ENCODE measurements around the gene ARSB. TPM values are rescaled to one million over a fixed set of nuclear protein-coding genes. Genes with fewer than 3 reads are reported as not detected.
A peak's percentile ranks its signal among the peaks of the same experiment; 100 is the strongest.
"Not testable (repeated sequence)": the region's sequence is repeated elsewhere in the genome, so short reads cannot be mapped to it uniquely, and the experiment has no call there.

Gene ARSB
- polyA plus RNA-seq, 10 donors, result 17.6 to 25.2 (median 20.8) TPM

DNA sequence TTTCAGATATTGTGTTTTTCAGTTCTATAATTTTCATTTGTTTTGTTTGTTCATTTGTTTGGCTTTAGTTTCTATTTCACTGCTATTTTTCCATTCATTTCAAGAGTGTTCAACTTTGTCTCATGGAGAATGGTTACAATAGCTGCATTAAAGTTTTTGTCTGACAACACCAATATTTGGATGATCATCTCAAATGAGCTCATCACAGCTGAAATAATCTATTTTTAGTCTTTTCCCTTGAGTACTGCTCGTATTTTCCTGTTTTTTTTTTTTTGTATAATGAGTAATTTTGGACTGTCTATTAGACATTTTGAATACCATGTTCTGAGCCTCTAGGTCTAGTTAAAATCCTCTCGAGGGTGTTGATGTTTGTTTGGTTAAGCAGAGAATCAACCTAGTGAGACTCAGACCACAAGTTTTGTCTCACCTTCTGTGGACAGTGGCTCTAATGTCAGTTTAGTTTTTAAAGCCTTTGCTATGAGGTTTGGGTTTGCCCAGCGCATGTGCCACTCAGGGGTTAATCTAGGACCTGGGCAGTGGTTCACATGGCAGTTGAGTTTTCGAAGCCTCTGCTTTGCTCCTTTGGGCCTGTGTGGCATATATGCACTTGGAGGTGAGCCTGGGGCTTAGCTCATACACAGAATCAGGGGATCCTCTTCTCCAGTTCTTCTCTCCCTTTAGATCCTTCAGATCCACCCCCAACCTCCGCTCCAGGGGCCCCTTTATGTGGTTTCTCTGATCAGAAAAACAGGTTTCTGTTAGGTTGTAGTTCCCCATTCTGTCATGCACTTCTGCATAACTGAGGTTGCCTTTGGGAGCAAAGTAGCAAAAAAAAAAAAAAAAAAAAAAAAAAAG, 79.8 kb downstream of the ARSB start:
- DNase-seq, result peak in 1 of 3 donors; percentile 54

GRCh38 chr5:78903861-78904260, 81.2 kb downstream of the ARSB start:
- no peak for DNase-seq

GRCh38 chr5:78903353-78903752, 81.8 kb downstream of the ARSB start:
- no peak for DNase-seq

- DNase-seq, result no peak
Measured at GRCh38 chr5:78899922-78900362, 85.2 kb downstream of the ARSB start.

- peak; percentile 67 to 88 (median 81) for DNase-seq
Measured at GRCh38 chr5:78896132-78896531, 89.0 kb downstream of the ARSB start.

- DNase-seq, result no peak
Measured at GRCh38 chr5:78895616-78896015, 89.5 kb downstream of the ARSB start.

DNA sequence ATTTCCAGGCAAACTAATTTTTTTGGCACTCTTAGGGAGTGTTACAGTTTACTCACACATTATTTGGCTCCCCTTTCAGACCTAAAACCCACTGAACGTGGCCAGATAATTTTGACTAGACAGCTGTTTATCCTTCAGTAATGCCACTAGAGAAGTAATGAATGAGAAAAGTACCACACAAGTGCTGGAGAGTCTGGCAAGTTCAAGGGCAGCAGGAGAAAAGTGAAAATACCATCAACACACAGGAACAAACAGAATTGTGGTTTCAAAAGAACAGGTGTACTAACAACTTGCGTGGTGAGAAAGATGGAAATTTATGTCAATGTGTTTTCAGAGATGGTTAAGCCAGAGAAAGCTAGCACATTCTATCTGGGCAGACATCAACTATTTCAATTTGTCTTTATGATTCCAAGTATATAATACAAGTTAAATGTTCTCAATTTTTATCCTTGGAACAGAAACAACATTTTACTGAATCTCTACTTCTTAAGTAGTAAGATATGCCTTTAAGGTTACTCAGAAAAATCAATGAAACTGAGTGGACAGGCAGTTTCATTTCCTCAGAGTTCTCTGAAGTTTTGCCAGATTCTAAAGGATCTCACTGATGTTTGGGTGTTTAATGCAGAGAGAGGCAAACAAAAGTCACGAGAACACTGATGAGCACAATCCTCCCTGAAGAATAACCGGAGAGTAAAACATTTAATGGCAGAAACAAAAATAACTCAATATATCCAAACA, 91.0 kb downstream of the ARSB start:
- peak in 1 of 3 donors; percentile 73 for DNase-seq

DNA sequence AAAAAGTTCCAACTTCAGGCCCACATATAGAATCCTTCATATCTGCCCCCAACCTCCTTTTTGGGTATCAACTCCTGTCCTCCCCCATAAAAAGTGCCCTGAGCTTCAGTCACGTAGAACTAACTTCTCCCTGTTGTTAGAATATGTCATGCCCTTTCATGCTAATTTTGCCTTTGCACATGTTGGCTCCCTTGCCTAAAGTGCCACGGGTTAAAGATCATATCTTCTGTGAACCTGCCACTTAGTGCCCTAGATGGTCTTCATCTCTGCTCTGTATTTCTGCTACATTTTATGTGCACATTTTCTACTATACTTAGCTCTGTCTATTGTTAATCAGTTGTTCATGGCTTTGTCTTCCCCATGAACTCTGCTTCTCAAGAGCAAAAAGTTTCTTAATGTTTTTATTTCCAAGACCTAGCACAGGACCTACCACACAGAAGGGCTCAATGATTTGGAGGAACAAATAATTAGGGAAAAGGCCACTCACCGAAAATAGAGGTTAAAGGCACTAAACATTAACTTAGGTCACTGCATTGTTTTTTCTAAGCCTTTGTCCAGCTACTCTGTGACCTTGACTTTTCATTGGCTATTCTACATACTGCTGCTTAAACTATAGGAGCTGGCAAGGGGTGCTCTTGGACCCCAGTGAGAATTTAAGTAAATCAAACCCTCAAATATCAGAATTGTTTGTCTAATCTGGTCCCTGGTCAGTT, 94.3 kb downstream of the ARSB start:
- DNase-seq, result no peak

- peak in 1 of 3 donors; percentile 58 for DNase-seq
Measured at GRCh38 chr5:78889369-78890140, 95.6 kb downstream of the ARSB start.

DNA sequence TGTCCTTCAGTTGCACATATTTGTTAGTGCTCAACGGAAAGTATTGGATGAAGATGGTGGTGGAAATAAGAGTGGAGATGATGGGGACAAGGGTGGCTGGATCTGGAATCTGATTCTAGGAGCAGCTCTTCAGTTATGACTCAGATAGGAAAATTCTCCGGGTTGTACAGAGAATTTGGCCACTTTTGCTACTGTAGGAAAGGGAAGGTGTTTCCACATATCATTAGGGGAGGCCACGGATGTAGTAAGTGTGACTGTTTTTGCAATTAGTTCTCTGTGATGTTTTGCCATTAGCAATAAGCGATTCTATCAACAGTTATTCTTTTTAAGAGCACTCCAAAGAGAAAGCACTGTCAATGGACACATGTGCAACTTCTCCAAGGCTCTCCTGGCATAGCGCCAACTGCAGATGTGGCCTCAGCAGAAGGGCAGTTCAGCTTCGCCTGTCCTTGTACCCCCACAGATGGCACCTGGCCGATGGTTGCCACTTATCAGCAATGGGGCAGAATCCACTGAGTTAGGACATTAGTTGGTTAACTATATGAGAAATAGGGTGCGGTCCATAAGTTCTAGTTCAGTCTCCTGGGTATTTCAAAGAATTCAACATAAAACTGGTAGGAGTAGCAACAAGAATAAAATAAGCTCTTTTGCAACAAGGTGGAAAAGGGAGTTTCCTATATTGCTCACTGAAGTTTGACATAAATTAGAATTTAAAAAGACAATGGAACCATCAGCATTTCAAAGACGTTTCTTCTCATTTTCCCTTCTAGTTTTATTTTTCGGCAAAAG, 96.3 kb downstream of the ARSB start:
- DNase-seq, result peak in 1 of 3 donors; percentile 69

- no peak for DNase-seq
Measured at GRCh38 chr5:78887384-78888118, 97.6 kb downstream of the ARSB start.

GRCh38 chr5:78886341-78887230, 98.5 kb downstream of the ARSB start:
- DNase-seq, result peak in 1 of 3 donors; percentile 67

GRCh38 chr5:78881884-78882283, 103.2 kb downstream of the ARSB start:
- DNase-seq, result no peak

GRCh38 chr5:78879516-78879915, 105.6 kb downstream of the ARSB start:
- no peak for DNase-seq

GRCh38 chr5:78866076-78866475, 119.0 kb downstream of the ARSB start:
- DNase-seq, result not testable (repeated sequence)

DNA sequence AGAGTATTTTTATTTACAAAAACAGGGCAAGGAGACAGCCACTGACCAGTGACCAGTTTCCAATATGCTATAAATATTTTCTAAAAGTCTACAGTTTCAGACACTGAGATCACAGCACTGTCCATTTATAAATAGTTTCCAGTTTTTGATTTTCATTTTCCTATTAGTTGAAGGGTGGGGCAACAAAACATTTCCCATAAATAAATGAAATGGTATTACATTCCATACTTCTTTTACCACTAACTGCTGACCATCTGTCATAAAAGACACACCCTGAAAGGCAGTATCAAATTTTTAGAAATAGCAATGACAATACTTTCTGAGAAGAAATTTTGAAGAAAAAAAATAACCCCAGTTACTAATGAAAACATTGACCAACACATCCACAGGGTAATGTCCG, 126.7 kb downstream of the ARSB start:
- DNase-seq, result no peak

DNA sequence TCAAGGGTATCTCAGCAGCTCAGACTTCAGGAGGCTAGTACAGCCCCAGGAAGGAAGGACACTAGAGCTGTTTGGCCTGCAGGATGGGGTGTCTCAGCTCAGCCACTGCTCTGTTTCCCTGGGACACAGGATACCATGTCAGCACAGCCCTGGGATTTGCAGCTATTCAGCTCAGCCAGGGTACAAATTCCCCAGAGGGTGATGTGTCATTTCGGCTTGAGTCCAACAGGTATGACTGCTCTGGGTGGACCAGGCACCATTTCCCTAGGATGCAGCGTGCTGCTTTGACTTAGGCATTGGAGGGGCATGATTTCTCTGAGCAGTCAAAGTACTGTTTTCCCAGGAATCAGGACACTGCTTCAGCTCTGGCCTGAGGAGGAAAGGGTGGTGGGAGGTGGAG, 130.1 kb downstream of the ARSB start:
- DNase-seq, result no peak

- DNase-seq, result not testable (repeated sequence)
Measured at GRCh38 chr5:78851891-78852290, 133.2 kb downstream of the ARSB start.

GRCh38 chr5:78845470-78845869, 139.6 kb downstream of the ARSB start:
- no peak for DNase-seq
